GM12892 (cell line): ENCODE results near the gene CCDC92. TPM values are rescaled to one million over a fixed set of nuclear protein-coding genes. Genes with fewer than 3 reads are reported as not detected.
A peak's percentile ranks its signal among the peaks of the same experiment; 100 is the strongest.

Experiments used
- DNase-seq: peaks from one replicate; pipeline ENCODE4 v3.0.0; 2011; ENCODE audit not compliant: insufficient read length
- FAIRE-seq: peaks from 2 replicates; lab custom pipeline; 2011; peaks lifted over from hg19 to GRCh38; lab: Jason Lieb, UNC
- POLR2A ChIP-seq: IDR thresholded peaks from 2 replicates; pipeline ENCODE4 v1.6.1; 2011; ENCODE audit warnings: low read depth, low read length, control low read depth
- POLR2AphosphoS5 ChIP-seq: IDR thresholded peaks from 2 replicates; pipeline ENCODE4 v1.6.1; 2011; ENCODE audit warnings: low read depth, low read length, control low read depth
- TAF1 ChIP-seq: IDR thresholded peaks from 2 replicates; pipeline ENCODE4 v1.6.1; 2011; ENCODE audit warnings: low read depth, mild to moderate bottlenecking, control low read depth, low read length, borderline replicate concordance
- polyA plus RNA-seq: library from polyadenylated mRNA; unstranded; fragments of >200 nt; gene quantifications from one replicate; pipeline ENCODE4 v1.2.1, GENCODE V29; 2012; ENCODE audit warnings: missing spikeins, inconsistent platforms; ENCODE audit not compliant: missing spikeins

The CCDC92 gene, protein sequence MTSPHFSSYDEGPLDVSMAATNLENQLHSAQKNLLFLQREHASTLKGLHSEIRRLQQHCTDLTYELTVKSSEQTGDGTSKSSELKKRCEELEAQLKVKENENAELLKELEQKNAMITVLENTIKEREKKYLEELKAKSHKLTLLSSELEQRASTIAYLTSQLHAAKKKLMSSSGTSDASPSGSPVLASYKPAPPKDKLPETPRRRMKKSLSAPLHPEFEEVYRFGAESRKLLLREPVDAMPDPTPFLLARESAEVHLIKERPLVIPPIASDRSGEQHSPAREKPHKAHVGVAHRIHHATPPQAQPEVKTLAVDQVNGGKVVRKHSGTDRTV
- polyA plus RNA-seq = 3.8 TPM

DNA sequence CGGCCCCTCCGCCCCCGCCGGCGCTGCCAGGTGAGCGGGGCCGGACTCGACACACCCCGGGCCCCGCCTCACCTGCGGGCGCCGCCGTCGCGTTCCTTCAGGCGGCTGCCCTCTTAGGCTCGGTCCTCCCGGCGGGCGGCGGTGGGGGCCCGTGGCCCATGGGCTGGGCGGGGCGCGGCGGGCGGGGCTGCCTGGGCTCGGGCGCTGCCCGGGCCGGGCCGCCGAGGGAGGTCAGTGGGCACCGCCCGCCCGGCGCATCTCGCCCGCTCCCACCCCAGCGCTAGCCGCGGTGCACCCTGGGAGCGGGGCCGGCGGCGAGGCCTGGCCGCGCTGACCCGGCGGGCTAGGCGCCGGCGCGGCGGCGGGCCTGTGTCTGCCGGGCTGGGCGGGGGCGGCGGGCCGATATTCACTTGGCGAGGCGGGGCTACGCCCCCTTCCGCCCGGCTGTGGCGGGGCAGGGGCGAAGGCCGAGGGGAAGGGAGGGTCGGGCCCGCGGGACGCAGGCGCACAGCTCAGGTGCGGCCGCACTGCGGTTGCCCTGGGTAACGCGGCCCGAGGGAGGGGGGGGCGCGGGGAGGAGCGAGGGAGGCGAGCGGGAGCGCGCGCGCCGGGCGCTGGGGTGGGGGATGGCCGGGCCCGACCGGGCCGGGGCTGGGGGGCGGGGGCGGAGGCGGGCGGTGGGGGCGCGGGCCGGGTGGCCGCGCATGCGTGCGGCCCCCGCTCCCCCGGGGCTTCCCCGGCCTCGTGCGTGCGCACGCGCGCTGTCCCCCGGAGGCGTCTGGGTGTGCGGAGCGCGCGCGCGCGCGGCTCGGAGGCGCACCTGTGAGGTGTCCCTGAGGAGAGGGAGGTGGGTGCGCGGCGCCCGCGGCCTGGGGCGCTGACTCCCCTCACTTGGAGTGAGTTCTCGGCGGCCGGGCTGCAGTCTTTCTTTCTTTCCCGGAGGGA, at the start of gene CCDC92, which contains the start of gene ZNF664:
CCDC92 (minus strand) TSS at position 375 of the 945 bp plus-strand sequence. CDS start 28,526 bp downstream, outside the sequence.
ZNF664 (plus strand) TSS at position 759 of the 945 bp plus-strand sequence. CDS start 38,930 bp downstream, outside the sequence.
- DNase-seq (peak; percentile 96), FAIRE-seq (peak; percentile 98)
- TF ChIP-seq POLR2A (peak; percentile 62), POLR2AphosphoS5 (no peak), TAF1 (no peak)

- TF ChIP-seq POLR2AphosphoS5 = no peak
- no peak for TF ChIP-seq POLR2A
- no peak for TF ChIP-seq TAF1
- FAIRE-seq = no peak
- no peak for DNase-seq
Measured at GRCh38 chr12:124022161-124022560, 49.5 kb upstream of the CCDC92 start.

- DNase-seq = no peak
- FAIRE-seq = no peak
- no peak for TF ChIP-seq TAF1
- no peak for TF ChIP-seq POLR2A
Measured at GRCh38 chr12:124021007-124021406, 48.4 kb upstream of the CCDC92 start.

GRCh38 chr12:124020514-124020949, 47.9 kb upstream of the CCDC92 start:
- DNase-seq (no peak), FAIRE-seq (no peak)

DNA sequence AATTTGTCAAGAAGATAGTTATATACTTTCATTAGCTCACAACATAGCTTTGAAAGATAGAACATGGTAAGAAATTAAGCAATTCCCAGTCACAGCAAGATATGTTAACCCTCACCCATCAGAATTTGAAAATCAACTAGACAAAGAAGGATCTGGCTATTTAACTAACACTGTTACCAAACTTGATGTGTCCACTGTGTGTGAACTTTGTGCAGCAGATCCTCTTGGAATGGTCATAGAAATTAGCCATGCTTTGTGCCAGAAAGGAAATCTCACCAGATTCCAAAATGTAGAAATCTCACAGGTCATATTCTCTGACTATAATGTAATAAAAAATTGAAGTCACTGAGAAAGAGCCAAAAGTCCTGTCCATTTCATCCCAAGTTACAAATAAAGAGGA, 46.5 kb upstream of the CCDC92 start:
- FAIRE-seq (no peak), DNase-seq (no peak)
- no peak for TF ChIP-seq POLR2AphosphoS5

More at GRCh38 chr12:124020514-124020949, 47.9 kb upstream of the CCDC92 start:
- TF ChIP-seq POLR2A = no peak
- no peak for TF ChIP-seq TAF1
- TF ChIP-seq POLR2AphosphoS5 = no peak

- FAIRE-seq (no peak), DNase-seq (no peak)
- TF ChIP-seq POLR2A = no peak
- no peak for TF ChIP-seq TAF1
Measured at GRCh38 chr12:124018539-124018938, 45.9 kb upstream of the CCDC92 start.

DNA sequence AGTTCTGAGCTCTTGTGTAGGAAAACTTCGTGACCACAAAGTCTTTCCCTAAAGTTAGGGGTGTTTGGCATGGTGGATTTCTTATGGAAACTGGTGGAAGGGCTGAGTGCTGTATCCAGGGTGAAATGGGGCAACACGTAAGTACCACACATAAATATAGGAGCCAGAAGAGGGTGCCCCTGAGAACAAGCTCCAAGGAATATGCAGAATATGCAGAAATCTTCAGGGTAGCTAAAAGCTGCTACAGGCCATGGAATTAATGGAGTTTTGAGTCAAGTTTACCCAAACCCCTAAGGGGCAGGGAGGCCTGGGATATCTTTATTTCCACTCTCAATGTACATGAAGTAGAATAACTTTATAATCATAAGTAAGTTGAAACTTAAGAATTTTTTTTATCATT, 44.4 kb upstream of the CCDC92 start:
- DNase-seq (no peak), FAIRE-seq (no peak)
- TF ChIP-seq POLR2AphosphoS5 = no peak
- no peak for TF ChIP-seq TAF1
- no peak for TF ChIP-seq POLR2A

GRCh38 chr12:124015494-124016461, 43.1 kb upstream of the CCDC92 start:
- no peak for DNase-seq
- FAIRE-seq = no peak
- TF ChIP-seq POLR2AphosphoS5 = no peak
- TF ChIP-seq POLR2A = no peak
- TF ChIP-seq TAF1 = no peak

GRCh38 chr12:124013073-124013472, 40.4 kb upstream of the CCDC92 start:
- TF ChIP-seq TAF1 (no peak), POLR2AphosphoS5 (no peak), POLR2A (no peak)
- DNase-seq (no peak), FAIRE-seq (no peak)

- DNase-seq = no peak
- TF ChIP-seq POLR2A = no peak
- TF ChIP-seq TAF1 = no peak
- TF ChIP-seq POLR2AphosphoS5 = no peak
- FAIRE-seq = no peak
Measured at GRCh38 chr12:124011435-124012115, 38.9 kb upstream of the CCDC92 start.
